Stimulated activated CD8-positive, alpha-beta memory T cell treated with anti-CD3 and anti-CD28 coated beads, Interleukin-7, amount 100 ng/mL, for 4 hours (primary cell): ENCODE results near the gene ILK.
A peak's percentile ranks its signal among the peaks of the same experiment; 100 is the strongest.

Experiments used
- DNase-seq, 2 donors: peaks; one replicate each; pipeline ENCODE4 v3.0.0-alpha.2; 2020; ENCODE audit warnings: low read depth in 2 of 2

The ILK gene

GRCh38 chr11:6606471-6607189 is 3.1 kb downstream of the ILK start:
- DNase-seq: peak; percentile 27 to 54

DNA sequence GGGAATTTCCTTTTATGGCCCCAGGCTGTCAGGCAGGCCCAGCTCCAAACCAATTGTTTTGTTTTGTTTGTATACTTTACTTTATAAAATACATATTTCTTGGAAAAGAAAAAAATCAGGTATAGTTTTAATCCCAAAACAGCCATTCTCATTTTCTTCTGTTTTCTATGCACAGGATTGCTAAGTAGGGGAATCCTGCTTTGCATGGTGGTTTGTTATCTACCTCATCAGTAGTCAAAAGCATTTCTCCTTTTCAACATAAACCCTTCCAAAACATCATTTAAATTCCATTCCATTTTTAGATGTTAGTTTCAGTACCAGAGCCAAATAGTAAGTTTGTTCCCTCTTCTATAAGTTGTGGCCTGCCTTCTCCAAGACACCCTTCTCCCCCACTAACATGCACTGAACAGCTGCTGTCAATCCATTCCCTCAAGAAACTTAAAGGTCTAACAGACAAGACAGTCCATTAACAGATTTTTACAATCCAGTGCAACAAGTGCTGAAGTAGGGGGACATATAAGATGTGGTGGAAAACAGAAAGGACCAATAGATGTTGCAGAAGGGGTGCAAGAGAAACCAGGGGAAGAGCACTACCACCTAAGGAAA is 3.7 kb downstream of the ILK start:
- DNase-seq: no peak

- no peak for DNase-seq
Measured at GRCh38 chr11:6608011-6608410, 4.4 kb downstream of the ILK start.

DNA sequence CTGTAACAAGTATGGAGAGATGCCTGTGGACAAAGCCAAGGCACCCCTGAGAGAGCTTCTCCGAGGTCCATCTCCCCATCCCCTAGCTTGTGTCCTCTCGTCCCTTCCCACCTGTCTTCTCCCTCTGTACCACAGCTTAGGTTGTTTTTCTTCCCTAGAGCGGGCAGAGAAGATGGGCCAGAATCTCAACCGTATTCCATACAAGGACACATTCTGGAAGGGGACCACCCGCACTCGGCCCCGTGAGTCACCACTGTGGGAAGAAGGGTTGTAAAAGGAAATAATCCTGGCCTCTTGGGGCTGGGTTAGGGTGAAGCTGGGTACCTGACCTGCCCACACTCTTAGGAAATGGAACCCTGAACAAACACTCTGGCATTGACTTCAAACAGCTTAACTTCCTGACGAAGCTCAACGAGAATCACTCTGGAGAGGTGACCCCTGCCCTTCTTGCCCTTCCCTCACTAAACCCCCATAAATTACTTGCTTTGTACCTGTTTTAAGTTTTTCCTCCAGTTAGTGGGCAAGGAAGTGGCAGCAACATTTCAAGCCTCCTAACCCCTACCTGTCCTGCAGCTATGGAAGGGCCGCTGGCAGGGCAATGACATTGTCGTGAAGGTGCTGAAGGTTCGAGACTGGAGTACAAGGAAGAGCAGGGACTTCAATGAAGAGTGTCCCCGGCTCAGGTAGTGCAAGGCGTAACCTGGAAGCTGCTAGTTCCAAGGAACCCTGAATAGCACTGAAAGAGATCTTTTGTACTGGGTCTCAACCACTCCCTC is 5.3 kb downstream of the ILK start:
- no peak for DNase-seq

DNA sequence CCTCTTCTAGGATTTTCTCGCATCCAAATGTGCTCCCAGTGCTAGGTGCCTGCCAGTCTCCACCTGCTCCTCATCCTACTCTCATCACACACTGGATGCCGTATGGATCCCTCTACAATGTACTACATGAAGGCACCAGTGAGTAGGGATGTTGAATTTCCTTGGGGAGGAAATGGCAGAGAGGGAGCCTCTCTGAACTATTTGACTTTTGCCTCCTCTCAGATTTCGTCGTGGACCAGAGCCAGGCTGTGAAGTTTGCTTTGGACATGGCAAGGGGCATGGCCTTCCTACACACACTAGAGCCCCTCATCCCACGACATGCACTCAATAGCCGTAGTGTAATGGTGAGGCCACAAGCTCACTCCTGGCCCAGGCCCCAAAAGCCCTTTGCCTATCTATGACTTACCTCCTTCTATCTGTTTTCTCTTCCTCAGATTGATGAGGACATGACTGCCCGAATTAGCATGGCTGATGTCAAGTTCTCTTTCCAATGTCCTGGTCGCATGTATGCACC is 6.0 kb downstream of the ILK start:
- DNase-seq: no peak

GRCh38 chr11:6610591-6610990 is 7.0 kb downstream of the ILK start:
- no peak for DNase-seq

DNA sequence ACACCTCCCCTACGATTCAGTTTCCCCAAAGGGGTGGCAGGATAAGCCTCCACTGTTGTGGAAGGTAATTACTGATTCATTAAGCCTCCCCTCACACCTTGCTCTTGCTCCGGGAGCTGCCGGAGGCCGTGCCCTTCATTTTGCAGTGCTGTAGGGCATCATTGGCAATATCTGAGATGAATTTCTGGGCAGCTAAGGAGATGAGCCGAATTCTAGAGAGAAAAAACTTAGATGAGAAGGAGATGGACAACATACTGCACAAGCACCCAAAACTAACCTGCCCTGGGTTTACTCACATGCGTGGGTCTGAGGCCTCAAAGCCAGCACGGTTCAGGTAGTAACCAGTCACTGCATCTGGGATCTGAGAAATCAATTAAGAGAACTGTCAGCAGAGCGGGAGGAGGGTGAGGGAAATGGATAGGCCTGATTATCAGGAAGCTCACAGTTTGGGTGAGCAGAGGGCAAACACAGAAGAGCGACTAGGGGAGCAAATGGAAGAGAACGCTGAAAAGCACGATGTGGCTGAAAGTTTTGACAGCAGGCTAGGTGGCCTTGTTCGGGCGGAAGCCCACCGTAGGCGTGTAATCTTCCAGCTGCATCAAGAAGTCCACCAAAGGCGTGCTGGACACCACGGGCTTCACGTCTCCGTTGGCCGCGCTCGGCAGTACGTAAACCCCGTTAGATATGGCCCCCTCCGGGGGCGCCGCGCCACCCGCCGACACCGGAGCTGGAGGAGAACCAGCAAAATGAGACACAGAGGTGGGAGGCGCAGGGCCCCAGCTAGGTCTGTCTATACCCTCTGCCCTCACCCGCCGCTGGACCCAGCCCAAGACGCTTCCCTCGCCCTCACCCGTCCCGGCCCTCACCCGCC is 7.8 kb downstream of the ILK start:
- DNase-seq: no peak

DNA sequence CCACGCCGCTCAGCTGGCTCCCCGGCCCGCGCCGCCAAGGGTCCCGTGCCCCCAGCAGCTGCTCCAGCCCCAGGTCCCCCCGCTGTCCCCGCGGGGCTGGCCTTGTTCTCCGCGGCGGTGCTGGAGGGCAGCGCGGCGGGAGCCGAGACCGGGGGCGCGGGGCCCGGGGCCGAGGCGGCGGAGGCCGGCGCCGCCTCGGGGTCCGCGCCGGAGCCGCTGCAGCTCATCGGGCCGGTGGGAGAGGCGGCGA is 8.3 kb downstream of the ILK start:
- no peak for DNase-seq

GRCh38 chr11:6612213-6613041 is 8.9 kb downstream of the ILK start, which contains the start of gene TAF10:
TAF10 (minus strand) TSS chr11:6612216; CDS start chr11:6612189, 27 bp downstream.
- DNase-seq: peak; percentile 89 to 94

DNA sequence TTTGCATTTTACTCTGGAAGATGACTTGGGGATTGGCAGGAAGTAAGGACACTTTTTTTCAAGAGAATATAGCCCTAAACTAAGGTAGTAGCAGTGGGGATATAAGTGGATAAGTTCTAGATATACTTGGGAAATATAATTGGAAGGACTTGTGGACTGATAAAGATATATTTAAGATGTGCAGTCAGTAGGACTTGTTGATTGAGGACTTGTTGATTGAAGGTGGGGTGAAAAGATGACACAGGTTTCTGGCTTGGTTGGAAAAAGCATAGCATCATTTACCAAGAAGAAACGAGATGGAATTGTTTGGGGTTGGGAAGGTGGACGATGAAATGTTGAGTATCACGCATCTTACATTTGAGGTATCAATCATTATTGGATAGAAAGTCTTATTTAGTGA is 9.9 kb downstream of the ILK start:
- no peak for DNase-seq

GRCh38 chr11:6614446-6614845 is 10.9 kb downstream of the ILK start:
- DNase-seq: no peak

DNA sequence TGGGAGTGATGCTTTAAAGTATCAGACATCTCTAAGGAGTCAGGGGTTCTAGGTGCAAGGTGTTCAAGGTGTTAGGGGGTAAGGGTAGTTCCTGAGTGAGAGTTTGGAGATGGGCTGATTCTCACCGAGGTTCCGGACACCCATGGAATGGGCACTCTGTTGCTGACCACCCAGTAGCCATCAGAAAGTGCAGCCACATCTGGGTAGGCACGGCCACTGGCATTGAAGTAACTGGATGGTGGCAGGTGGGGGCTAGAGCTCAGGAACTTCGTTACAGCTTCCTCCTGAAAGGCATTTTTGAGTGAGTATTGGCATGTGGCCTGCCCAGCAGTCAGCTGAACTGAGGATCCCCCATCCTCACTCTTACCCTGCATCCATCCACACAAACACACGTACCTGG is 11.5 kb downstream of the ILK start:
- DNase-seq: no peak

GRCh38 chr11:6615882-6616585 is 12.5 kb downstream of the ILK start:
- no peak for DNase-seq

- DNase-seq: no peak
Measured at GRCh38 chr11:6616596-6617250, 13.1 kb downstream of the ILK start.

DNA sequence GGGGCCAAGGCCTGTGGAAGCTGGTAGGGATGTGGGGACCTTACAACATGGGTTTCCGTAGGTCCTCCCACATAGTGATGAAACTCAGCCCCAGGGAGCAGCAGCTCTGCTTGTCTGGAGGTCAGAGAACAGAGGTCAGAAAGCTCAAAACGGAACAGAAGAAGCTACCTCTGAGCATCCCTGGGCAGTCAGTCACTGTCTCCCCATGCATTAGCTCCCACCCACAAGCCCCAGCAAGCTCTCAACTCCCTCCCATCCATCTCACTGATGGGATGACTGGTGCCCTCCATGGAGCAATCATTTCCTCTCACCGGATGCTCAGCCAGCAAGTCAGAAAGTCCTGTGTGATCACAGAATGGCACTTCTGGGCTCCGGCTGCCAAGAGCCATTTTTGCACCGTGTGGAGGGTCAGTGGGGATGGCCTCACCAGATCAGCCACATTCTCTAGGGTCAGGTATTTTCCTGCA is 13.8 kb downstream of the ILK start:
- DNase-seq: no peak

GRCh38 chr11:6618117-6619003 is 14.8 kb downstream of the ILK start:
- DNase-seq: peak; percentile 66 to 73

- DNase-seq: peak; percentile 80 to 87
Measured at GRCh38 chr11:6619004-6619745, 15.6 kb downstream of the ILK start, which contains the start of gene TPP1. TPP1 (minus strand) TSS chr11:6619422; CDS start chr11:6619400, 22 bp downstream.

GRCh38 chr11:6620636-6621035 is 17.1 kb downstream of the ILK start:
- no peak for DNase-seq
